Measurements from ENCODE around the gene CYTH4.

DNA sequence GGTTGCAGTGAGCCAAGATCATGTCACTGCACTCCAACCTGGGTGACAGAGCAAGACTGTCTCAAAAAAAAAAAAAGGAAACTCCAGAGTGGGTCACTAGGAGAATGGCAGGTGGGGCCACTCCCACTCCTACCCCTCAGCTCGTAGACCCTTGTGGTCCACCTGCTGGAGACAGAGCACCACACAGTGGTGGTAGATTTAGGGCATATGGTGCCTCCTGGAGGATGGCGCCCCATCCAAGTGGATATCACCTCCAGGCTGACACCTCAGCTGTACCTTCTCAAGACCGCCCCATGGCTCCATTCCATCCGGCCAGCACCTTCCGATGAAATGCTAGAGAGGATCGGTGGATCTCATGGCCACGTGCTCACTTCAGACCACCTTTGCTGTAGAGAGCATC, 6.2 kb downstream of the CYTH4 start:
- TF ChIP-seq BHLHE40 (IDR thresholded peaks at IDR 0.05; ENCODE audit: borderline replicate concordance): no peak
- TF ChIP-seq CTBP1 (IDR thresholded peaks at IDR 0.05; ENCODE audit: borderline replicate concordance): no peak
- TF ChIP-seq LEF1 (IDR thresholded peaks at IDR 0.05; ENCODE audit: borderline replicate concordance): no peak
- no peak for TF ChIP-seq TARDBP (IDR thresholded peaks at IDR 0.05)
- TF ChIP-seq L3MBTL2 (conservative IDR thresholded peaks at IDR 0.05): no peak
- TF ChIP-seq FOXM1 (IDR thresholded peaks at IDR 0.05; ENCODE audit: borderline replicate concordance): no peak
- TF ChIP-seq, protein P1, sequence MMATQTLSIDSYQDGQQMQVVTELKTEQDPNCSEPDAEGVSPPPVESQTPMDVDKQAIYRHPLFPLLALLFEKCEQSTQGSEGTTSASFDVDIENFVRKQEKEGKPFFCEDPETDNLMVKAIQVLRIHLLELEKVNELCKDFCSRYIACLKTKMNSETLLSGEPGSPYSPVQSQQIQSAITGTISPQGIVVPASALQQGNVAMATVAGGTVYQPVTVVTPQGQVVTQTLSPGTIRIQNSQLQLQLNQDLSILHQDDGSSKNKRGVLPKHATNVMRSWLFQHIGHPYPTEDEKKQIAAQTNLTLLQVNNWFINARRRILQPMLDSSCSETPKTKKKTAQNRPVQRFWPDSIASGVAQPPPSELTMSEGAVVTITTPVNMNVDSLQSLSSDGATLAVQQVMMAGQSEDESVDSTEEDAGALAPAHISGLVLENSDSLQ (IDR thresholded peaks at IDR 0.05): no peak
- no peak for TF ChIP-seq HDGF (IDR thresholded peaks at IDR 0.05; ENCODE audit: borderline replicate concordance)
- no peak for TF ChIP-seq SUZ12 (IDR thresholded peaks at IDR 0.05)
- TF ChIP-seq ZNF384 (IDR thresholded peaks at IDR 0.05): no peak
- no peak for TF ChIP-seq ELF4 (IDR thresholded peaks at IDR 0.05)
- TF ChIP-seq SP1 (IDR thresholded peaks at IDR 0.05): no peak
- no peak for TF ChIP-seq FOXK2 (IDR thresholded peaks at IDR 0.05)
